Stimulated activated CD4-positive, alpha-beta T cell treated with anti-CD3 and anti-CD28 coated beads, Interleukin-2, amount 100 ng/mL, for 24 hours (primary cell): ENCODE results near the gene AGBL1.
A peak's percentile ranks its signal among the peaks of the same experiment; 100 is the strongest.

Experiments used
- DNase-seq, 2 donors: peaks; one replicate each; pipeline ENCODE4 v3.0.0-alpha.2; 2020

AGBL1 gene

DNA sequence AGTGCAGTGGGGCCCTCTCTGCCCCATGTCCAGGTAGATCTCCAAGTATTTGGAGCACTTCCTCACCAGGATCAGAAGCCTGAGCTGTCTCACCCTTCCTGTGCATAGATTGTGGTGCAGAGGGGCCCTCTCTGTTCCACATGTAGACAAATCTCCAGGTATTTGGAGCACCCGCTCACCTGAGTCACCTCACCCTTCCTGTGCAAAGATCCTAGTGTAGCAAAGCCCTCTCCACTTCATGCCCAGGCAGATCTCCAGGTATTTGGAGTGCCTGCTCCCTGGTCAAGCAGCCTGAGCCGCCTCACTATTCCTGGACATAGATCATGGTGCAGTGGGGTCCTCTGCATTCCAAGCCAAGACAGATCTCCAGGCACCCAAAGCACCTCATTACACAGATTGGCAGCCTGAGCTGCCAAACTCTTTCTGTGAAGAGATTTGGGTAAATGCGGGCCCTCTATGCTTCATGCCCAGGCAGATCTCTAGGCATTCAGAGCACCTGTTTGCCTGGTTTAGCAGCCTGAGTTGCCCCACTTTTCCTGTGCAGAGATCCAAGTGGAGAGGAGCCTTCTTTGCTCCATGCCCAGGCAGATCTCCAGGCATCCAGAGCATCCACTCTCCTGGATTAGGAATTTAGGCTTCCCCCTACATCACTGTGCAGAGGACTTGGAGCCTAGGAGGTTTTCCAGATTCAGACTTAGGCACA lies 249.8 kb downstream of the AGBL1 start:
- no peak for DNase-seq

GRCh38 chr15:86333819-86334218 lies 254.1 kb downstream of the AGBL1 start:
- no peak for DNase-seq

GRCh38 chr15:86336051-86336788 lies 256.5 kb downstream of the AGBL1 start:
- peak in 1 of 2 donors; percentile 4 for DNase-seq

- DNase-seq, result no peak
Observed at GRCh38 chr15:86337071-86337470, 257.4 kb downstream of the AGBL1 start.

- no peak for DNase-seq
Observed at GRCh38 chr15:86347245-86347644, 267.6 kb downstream of the AGBL1 start.

DNA sequence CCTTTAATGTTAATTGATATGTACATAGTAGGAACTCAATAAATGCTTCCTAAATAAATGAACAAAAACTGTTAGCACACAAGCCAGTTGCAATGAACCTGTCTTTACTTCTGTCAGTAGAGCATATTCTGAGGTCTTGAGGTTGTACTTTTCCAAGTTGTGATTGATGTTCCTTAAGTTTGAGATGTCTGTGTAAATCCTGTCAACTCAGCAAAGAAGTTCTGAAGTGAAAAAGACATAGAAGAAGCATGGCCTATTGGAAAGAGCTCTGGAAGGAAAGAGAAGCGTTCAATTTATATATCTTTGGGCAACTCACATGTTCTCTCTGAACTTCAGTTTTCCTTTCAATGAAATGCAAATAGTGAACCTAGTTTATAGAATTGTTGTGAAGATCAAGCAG lies 269.9 kb downstream of the AGBL1 start:
- no peak for DNase-seq

DNA sequence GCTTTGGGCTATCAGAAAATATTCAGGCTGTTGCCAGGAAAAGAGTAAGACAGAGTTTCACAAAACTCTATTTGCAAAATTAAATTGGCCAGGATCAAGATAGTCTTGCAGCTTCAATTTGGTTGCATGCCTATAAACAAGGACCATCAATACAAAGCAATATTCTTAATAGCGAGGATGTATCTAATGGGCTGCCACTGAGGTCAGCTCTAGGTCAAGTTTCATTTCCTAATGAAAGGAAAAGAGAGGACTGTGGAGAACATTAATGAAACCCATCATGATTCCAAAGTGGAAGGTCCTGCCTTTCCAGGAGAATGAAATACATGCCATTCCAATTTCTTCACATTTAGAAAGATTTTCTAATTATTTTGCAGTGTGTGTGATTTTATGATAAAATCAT lies 273.5 kb downstream of the AGBL1 start:
- DNase-seq, result no peak

GRCh38 chr15:86355361-86355760 lies 275.7 kb downstream of the AGBL1 start:
- no peak for DNase-seq

GRCh38 chr15:86355801-86356200 lies 276.1 kb downstream of the AGBL1 start:
- no peak for DNase-seq

DNA sequence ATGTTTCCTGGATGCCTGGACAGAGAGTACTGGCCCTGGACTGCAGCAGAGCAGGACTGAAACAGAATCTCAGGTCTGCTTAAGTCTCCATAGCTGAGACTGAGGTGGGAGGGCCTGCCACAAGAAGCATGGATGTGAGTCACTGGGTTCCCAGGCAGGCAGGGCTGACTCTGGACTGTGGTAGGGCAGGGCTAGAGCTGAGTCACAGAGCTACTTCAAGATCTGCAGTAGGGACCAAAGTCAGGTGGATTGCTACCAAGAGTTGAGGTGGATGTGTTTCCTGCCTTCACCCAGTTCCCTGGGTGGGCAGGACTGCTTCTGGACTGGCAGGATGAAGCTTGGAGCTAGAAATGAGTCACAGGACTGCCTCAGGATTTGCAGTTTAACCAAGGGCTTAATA lies 282.9 kb downstream of the AGBL1 start:
- DNase-seq, result peak in 1 of 2 donors; percentile 2

- no peak for DNase-seq
Observed at GRCh38 chr15:86373147-86373546, 293.5 kb downstream of the AGBL1 start.

- DNase-seq, result no peak
Observed at GRCh38 chr15:86375733-86376280, 296.1 kb downstream of the AGBL1 start.

GRCh38 chr15:86377914-86378313 lies 298.2 kb downstream of the AGBL1 start:
- no peak for DNase-seq

DNA sequence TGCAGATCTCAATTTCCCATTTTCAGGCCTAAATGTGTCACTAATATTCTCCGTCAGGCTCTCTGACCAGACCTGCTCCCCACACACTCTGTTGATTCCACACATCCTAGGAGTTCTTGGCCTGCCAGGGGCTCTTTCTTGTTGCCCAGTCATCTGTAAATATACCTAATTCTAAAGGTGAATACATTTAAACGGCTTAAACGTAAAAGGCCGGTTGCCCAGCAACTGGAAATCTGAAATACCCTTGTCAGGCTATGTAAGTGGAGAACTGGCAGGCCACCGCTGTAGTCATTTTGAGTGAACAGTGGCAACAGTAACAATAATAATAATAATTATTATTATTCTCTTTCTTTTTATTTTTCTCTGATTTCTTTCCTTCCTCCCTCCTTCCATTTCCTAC lies 302.7 kb downstream of the AGBL1 start:
- DNase-seq, result no peak

DNA sequence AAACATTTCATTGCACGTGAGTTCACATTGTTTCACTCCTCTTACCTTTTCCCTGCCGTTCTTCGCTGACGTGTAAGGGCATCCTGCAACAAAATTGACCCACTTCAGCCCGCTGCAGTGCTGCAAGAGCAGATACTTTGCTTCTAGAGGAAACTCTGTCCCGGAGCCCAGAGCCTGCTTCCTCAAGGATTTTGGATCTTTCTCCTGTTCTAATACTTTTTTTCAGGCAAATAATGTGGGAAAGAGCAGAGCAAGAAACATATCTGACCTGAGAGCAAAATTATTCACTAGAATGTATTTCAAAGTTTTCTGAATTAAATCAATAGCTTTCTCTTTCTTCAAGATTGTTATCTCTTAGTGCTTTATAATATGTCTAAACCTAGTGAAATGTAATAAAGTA lies 303.9 kb downstream of the AGBL1 start:
- DNase-seq, result no peak

DNA sequence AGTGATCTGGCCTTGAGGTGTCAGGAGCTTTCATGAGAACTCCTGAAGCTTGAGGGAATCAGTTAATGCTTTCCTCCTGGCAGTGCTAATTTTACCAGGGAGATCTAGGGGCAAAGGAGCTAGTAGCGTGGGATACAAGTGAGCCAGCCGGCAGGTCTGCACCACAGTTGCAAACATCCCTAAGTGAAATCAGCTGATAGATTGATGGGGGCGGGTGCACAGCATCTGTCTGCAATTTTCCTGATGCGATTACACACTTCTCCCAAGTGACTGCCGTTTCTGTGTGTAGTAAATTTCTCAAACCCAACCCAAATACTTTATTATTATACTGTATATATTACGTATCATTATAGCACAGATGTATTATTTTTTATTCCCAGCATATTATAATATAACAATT lies 304.5 kb downstream of the AGBL1 start:
- no peak for DNase-seq

DNA sequence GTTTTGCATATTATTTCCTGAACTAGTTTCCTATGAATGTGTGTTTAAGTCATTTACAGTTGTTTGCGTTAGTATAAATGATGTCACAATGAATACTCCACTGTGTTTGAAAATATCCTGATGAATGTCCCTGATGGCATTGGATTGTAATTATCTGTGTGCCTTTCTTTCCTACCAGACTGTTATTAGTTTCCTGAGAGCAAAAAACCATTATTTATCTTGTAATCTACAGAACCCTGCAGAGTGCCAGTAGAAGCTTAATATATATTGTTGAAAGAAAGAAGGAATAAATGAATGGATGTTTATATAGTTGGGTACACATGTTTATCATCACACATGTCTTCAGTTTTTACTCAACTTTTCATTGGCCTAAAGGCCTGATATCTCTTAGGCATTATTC lies 312.6 kb downstream of the AGBL1 start:
- DNase-seq, result no peak

DNA sequence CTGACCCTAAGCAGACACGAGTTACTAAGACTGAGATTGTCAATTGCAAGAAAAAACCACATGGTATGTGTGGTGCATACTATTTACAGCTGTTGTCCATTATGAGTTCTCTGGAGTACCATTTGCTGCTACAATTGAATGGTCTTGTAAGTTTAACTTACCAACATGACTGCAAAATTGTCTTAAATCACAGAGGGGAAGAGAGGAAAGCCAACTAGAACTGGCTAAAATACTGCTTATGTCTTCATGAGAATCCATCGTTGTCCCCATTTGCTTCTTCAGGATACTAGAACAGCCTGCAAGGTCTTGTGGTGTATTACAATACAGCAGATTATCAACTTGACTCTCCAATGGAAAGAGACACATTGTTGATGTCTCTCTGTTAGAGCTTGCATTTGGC lies 313.2 kb downstream of the AGBL1 start:
- DNase-seq, result no peak

GRCh38 chr15:86394866-86395265 lies 315.2 kb downstream of the AGBL1 start:
- no peak for DNase-seq

DNA sequence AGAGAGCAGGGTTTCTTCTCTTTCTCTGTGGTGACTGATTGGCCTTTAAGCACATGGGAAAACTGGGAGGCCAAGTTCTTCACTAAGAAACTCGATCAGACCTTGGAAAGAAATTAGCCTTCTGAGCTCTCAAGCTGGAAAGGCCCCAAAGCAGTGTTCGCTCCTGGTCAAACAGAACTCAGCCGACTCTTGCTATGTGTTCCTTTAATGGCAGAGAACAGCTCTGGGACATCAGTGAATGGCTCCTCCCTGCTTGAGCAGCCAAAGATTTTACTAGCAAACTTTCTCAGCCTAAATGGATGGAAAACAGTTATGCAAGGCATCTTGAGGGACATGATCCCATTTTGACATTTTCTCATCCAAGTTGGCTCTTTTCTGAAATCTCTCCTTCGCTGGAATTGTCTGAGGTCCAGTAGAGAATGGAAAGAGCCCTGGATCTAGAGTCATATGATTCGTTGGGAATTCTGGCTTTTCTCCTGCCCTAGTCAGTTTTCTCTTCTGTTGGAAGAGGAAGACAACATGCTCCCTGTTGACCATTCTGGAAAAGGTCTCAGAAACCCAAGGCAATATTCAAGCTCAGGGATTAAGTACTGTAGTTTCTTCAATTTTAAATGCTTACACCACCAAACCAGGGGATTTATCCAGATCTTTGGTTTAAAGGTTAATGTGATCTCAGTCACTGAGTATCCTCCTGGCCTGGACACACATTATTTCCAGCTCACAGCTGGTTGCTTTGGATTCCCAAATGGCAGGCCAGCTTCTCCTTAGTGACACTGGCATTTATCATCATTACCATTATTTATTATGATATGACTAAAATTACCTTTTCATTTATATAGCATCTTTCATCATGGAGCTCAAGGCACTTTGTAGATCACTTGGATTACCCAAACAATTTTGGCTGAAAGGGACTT lies 319.6 kb downstream of the AGBL1 start:
- no peak for DNase-seq

DNA sequence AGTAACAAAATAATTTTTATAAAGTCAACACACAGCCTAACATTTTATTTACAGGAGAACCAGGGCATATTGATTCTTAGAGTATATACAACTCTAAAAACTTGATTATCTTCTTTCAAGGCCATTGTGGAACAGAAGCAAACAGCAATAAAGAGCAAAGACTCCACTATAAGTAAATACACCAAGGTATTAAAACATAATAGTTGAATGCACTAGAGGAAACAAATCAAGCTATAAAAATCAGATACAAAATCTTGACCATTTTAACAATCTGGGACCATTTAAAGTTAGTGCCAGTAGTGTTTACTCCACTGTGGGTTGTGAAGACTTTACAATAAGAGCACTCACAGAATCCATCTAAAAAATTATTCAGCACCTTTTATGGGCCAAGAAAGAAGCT lies 323.6 kb downstream of the AGBL1 start:
- no peak for DNase-seq

- no peak for DNase-seq
Observed at GRCh38 chr15:86403914-86404583, 324.4 kb downstream of the AGBL1 start.

DNA sequence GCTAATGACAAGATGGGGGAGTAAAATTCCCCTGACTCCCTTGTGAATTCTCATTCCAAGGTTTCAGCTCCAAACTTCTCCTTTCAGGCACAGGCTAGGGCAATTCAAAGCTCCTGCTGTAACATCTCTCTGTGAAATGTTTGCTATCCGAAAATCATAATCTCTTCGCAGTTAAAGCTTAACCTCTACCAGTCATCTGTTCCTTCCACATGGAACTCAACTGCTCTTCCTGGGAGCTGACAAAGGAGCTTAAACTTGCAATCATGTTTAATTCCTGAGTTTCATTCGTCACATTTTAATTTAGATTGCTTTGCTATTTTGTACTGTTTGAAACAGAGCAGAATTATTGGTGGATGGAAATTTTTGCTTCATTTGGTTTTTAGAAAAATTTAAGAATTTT lies 328.6 kb downstream of the AGBL1 start:
- DNase-seq, result no peak
